ENCODE results near the gene OVCH1.
"Not testable (repeated sequence)": the region's sequence is repeated elsewhere in the genome, so short reads cannot be mapped to it uniquely, and the experiment has no call there.

OVCH1 gene

GRCh38 chr12:29486972-29487371, 10.5 kb downstream of the OVCH1 start:
- DNase-seq: no peak

- no peak for DNase-seq
These were observed 34.3 kb downstream of the OVCH1 start for GRCh38 chr12:29463198-29463597.

- DNase-seq: no peak
These were observed 37.4 kb downstream of the OVCH1 start for GRCh38 chr12:29460082-29460481.

- DNase-seq: no peak
These were observed 42.4 kb downstream of the OVCH1 start for GRCh38 chr12:29455087-29455486.

- no peak for DNase-seq
These were observed 45.6 kb downstream of the OVCH1 start for GRCh38 chr12:29451888-29452287.

- DNase-seq: no peak
These were observed 49.3 kb downstream of the OVCH1 start for GRCh38 chr12:29448157-29448556.

GRCh38 chr12:29447285-29447975, 50.1 kb downstream of the OVCH1 start:
- no peak for DNase-seq

- no peak for DNase-seq
These were observed 58.0 kb downstream of the OVCH1 start for GRCh38 chr12:29439506-29439905.

- DNase-seq: no peak
These were observed 58.6 kb downstream of the OVCH1 start for GRCh38 chr12:29438752-29439408.

- no peak for DNase-seq
These were observed 59.9 kb downstream of the OVCH1 start for GRCh38 chr12:29437575-29437974.

- not testable (repeated sequence) for DNase-seq
These were observed 60.7 kb downstream of the OVCH1 start for GRCh38 chr12:29436815-29437214.

- no peak for DNase-seq
These were observed 66.0 kb downstream of the OVCH1 start for GRCh38 chr12:29431513-29431912.

- no peak for DNase-seq
These were observed 66.8 kb downstream of the OVCH1 start for GRCh38 chr12:29430716-29431044.

GRCh38 chr12:29429999-29430715, 67.3 kb downstream of the OVCH1 start:
- no peak for DNase-seq

- DNase-seq: peak; percentile 15
These were observed 68.9 kb downstream of the OVCH1 start for GRCh38 chr12:29428633-29429032.

- DNase-seq: peak; percentile 4
These were observed 69.5 kb downstream of the OVCH1 start for GRCh38 chr12:29427964-29428363.

GRCh38 chr12:29426498-29426897, 71.0 kb downstream of the OVCH1 start:
- no peak for DNase-seq

- no peak for DNase-seq
These were observed 71.8 kb downstream of the OVCH1 start for GRCh38 chr12:29425722-29426121.

- no peak for DNase-seq
These were observed 80.7 kb downstream of the OVCH1 start for GRCh38 chr12:29416748-29417147.

- DNase-seq: no peak
These were observed 82.4 kb downstream of the OVCH1 start for GRCh38 chr12:29415111-29415510.

- DNase-seq: no peak
These were observed 83.1 kb downstream of the OVCH1 start for GRCh38 chr12:29414368-29414767.

GRCh38 chr12:29405561-29405960, 91.9 kb downstream of the OVCH1 start:
- no peak for DNase-seq

- no peak for DNase-seq
These were observed 93.5 kb downstream of the OVCH1 start for GRCh38 chr12:29403991-29404390.

GRCh38 chr12:29402437-29402836, 95.0 kb downstream of the OVCH1 start:
- no peak for DNase-seq
